Measurements from ENCODE around the gene BTBD7. TPM values are rescaled to one million over a fixed set of nuclear protein-coding genes. Genes with fewer than 3 reads are reported as not detected.
A peak's percentile ranks its signal among the peaks of the same experiment; 100 is the strongest.

Gene BTBD7
- total RNA-seq, 1 experiment from 2014 or later: 24.7 TPM

DNA sequence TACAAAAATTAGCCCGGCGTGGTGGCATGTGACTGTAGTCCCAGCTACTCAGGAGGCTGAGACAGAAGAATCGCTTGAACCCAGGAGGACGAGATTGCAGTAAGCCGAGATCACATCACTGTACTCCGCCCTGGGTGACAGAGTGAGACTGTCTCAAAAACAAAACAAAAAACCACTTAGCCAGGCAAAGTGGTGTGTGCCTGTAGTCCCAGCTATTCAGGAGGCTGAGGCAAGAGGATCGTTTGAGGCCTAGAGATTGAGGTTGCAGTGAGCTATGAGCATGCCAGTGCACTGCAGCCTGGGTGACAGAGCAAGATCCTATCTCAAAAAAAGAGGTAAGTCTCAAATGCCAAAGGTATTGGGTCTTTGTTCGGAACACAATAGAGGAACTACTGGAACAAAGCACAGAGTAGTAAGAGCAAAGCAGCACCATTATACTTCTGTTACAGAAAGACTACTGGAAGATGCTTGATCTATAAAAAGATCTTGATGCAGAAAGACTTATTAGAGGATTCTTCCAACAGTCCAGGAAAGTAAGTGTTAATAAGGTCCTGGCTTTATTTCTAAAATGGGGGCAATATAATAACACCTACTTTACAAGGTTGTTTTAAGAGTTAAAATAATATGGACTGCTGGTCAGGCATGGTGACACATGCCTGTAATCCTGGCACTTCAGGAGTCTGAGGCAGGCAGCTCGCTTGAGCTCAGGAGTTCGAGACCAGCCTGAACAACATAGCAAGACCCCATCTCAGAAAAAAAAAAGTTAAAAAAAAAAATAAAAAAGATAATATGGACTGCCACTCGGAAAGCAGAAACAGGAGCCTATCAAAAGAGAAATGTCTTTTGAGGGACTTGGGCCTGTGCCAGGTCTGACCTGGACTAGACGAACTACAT, 29.9 kb downstream of the BTBD7 start:
- H3K27ac ChIP-seq (ENCODE audit: low read length): no peak overlapping the region
- ChIA-PET CTCF (no interaction called here), POLR2A (no interaction called here)
- no peak overlapping the region for H3K4me3 ChIP-seq (ENCODE audit: low read depth in 2 of 2, low read length in 2 of 2)
- H3K9me3 ChIP-seq (ENCODE audit: control insufficient read depth, insufficient read depth, low read depth, low read length): no peaks in the 10 kb centered on the region
- intact Hi-C loops (cut with micrococcal nuclease; ENCODE audit: unreplicated experiment) (no loop called here), in situ Hi-C loops (cut with HindIII; ENCODE audit: low pct_unique_long_range_greater_than_20kb, low sequenced_read_pairs) (no loop called here)
- no peaks in the 10 kb centered on the region for H3K36me3 ChIP-seq (ENCODE audit: control insufficient read depth, insufficient read depth, low read length)
- ATAC-seq: no peak
- DNase-seq (ENCODE audit: low read depth, low spot score): no peak
- no peaks in the 10 kb centered on the region; the same call in 1 of the 2 replicates for H3K4me1 ChIP-seq (ENCODE audit: control insufficient read depth, insufficient read depth, low read length)
- TF ChIP-seq POLR2AphosphoS5 (IDR thresholded peaks at IDR 0.05; ENCODE audit: low read depth, low read length): no peak
- TF ChIP-seq, protein P1, sequence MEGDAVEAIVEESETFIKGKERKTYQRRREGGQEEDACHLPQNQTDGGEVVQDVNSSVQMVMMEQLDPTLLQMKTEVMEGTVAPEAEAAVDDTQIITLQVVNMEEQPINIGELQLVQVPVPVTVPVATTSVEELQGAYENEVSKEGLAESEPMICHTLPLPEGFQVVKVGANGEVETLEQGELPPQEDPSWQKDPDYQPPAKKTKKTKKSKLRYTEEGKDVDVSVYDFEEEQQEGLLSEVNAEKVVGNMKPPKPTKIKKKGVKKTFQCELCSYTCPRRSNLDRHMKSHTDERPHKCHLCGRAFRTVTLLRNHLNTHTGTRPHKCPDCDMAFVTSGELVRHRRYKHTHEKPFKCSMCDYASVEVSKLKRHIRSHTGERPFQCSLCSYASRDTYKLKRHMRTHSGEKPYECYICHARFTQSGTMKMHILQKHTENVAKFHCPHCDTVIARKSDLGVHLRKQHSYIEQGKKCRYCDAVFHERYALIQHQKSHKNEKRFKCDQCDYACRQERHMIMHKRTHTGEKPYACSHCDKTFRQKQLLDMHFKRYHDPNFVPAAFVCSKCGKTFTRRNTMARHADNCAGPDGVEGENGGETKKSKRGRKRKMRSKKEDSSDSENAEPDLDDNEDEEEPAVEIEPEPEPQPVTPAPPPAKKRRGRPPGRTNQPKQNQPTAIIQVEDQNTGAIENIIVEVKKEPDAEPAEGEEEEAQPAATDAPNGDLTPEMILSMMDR (IDR thresholded peaks at IDR 0.05): no peak
- no peak for TF ChIP-seq SIN3A (IDR thresholded peaks at IDR 0.05; ENCODE audit: borderline replicate concordance, insufficient read depth, low read depth, low read length)
- TF ChIP-seq TCF7L2 (IDR thresholded peaks at IDR 0.05; ENCODE audit: low read depth, low read length): no peak
- TF ChIP-seq, protein P2, sequence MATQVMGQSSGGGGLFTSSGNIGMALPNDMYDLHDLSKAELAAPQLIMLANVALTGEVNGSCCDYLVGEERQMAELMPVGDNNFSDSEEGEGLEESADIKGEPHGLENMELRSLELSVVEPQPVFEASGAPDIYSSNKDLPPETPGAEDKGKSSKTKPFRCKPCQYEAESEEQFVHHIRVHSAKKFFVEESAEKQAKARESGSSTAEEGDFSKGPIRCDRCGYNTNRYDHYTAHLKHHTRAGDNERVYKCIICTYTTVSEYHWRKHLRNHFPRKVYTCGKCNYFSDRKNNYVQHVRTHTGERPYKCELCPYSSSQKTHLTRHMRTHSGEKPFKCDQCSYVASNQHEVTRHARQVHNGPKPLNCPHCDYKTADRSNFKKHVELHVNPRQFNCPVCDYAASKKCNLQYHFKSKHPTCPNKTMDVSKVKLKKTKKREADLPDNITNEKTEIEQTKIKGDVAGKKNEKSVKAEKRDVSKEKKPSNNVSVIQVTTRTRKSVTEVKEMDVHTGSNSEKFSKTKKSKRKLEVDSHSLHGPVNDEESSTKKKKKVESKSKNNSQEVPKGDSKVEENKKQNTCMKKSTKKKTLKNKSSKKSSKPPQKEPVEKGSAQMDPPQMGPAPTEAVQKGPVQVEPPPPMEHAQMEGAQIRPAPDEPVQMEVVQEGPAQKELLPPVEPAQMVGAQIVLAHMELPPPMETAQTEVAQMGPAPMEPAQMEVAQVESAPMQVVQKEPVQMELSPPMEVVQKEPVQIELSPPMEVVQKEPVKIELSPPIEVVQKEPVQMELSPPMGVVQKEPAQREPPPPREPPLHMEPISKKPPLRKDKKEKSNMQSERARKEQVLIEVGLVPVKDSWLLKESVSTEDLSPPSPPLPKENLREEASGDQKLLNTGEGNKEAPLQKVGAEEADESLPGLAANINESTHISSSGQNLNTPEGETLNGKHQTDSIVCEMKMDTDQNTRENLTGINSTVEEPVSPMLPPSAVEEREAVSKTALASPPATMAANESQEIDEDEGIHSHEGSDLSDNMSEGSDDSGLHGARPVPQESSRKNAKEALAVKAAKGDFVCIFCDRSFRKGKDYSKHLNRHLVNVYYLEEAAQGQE (IDR thresholded peaks at IDR 0.05; ENCODE audit: insufficient read depth in 1 of 2, low read depth in 2 of 2, low read length in 1 of 2): no peak
- BruUV-seq (replicated peaks): no TSS peak
- H3K27me3 ChIP-seq (ENCODE audit: control insufficient read depth, insufficient read depth, low read length): no peaks in the 10 kb centered on the region

DNA sequence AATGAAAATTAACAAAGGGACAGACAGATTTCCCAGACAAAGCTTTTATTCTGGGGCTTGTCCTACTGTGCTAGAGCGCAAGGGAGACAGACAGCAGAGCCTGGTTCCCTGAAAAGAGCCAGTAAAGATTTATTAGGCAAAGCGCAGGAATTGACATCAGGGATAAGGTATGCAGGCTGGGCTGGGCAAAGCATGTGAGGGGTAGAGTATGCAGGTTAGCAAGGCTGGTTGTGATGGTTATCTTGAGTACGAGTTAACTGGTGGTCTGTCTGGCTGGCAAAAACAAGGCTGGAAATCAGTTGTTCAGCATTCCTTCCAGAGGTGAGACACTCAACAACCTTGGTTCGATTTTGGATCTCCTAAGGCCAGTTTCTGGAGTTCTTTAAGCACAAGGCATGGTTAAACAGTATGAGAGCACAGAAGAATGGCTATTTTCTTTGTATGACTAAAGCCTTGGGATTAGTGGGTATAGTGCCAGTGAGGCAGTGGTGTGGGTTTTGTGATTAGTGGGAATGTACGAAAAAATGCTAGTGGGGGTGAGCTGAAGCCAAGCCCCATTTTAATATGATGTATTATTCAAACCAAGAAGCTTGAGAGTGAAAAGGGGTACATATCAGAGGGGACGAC, 30.9 kb downstream of the BTBD7 start:
- intact Hi-C loops (cut with micrococcal nuclease; ENCODE audit: unreplicated experiment) (no loop called here), in situ Hi-C loops (cut with HindIII; ENCODE audit: low pct_unique_long_range_greater_than_20kb, low sequenced_read_pairs) (no loop called here)
- no peak for TF ChIP-seq POLR2AphosphoS5 (IDR thresholded peaks at IDR 0.05; ENCODE audit: low read depth, low read length)
- TF ChIP-seq, protein P2 (IDR thresholded peaks at IDR 0.05; ENCODE audit: insufficient read depth in 1 of 2, low read depth in 2 of 2, low read length in 1 of 2): no peak
- no peak for TF ChIP-seq TCF7L2 (IDR thresholded peaks at IDR 0.05; ENCODE audit: low read depth, low read length)
- TF ChIP-seq, protein P1 (IDR thresholded peaks at IDR 0.05): no peak
- TF ChIP-seq SIN3A (IDR thresholded peaks at IDR 0.05; ENCODE audit: borderline replicate concordance, insufficient read depth, low read depth, low read length): no peak
- H3K27ac ChIP-seq (ENCODE audit: low read length): no peak overlapping the region
- ChIA-PET POLR2A (interaction anchor here (0.6 kb wide), 1 partner anchor 29 kb away, joined by 4 read pairs; no protein-coding TSS in a partner anchor), CTCF (no interaction called here)
- no peaks in the 10 kb centered on the region for H3K36me3 ChIP-seq (ENCODE audit: control insufficient read depth, insufficient read depth, low read length)
- DNase-seq (ENCODE audit: low read depth, low spot score): no peak
- BruUV-seq (replicated peaks): no TSS peak
- H3K4me1 ChIP-seq (ENCODE audit: control insufficient read depth, insufficient read depth, low read length): no peaks in the 10 kb centered on the region; the same call in 1 of the 2 replicates
- ATAC-seq: peak; percentile 76
- no peaks in the 10 kb centered on the region for H3K9me3 ChIP-seq (ENCODE audit: control insufficient read depth, insufficient read depth, low read depth, low read length)
- no peaks in the 10 kb centered on the region for H3K27me3 ChIP-seq (ENCODE audit: control insufficient read depth, insufficient read depth, low read length)
- H3K4me3 ChIP-seq (ENCODE audit: low read depth in 2 of 2, low read length in 2 of 2): no peak overlapping the region

Data from Panc1 (cell line).